Measurements from ENCODE around the gene TMEM126A. TPM values are rescaled to one million over a fixed set of nuclear protein-coding genes. Genes with fewer than 3 reads are reported as not detected.
A peak's percentile ranks its signal among the peaks of the same experiment; 100 is the strongest.

TMEM126A gene
- total and polyA plus RNA-seq, 2 of the 8 experiments (the other 6 are each of a cell fraction or from before 2014, with no cell fraction given): 33.7 to 58.7 TPM

DNA sequence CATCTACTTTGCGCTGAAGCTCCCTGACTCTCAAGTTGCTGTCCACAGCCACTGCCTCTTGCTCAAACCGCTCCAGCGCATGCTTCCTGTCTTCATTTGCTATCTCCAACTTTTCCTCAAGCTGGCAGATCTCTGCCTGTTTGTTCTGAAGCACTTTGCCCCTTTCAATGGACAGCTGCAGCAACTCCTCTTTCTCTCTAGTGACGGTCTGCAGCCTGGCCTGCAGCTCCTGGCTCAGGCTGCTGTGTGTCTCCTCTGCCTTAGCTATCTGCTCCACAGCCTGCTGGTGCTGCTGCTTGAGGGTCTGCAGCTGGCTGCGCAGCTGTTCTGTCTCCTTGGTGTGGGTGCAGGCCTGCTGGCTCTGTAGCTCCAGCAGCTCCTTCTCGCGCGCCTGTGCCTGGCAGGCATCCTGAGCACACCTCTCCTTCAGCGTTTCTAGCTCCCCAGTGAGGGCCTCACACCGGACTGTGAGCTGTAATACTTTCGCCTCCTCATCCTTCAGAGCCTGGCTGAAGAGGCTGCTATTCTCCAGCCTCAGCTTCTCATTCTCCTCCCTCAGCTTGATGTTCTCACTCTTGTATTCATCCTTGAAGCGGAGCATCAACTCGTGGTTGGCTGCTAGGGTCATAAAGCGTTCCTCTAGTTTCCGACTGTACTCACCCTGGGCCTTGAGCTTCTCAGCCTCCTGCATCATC, 37.5 kb downstream of the TMEM126A start:
- POLR2A ChIA-PET (ENCODE audit: partially characterized antibody): interaction anchor here (0.7 to 0.8 kb wide), 2 partner anchors 20 to 37 kb away, joined by 3 to 5 read pairs; partner anchors contain the start of genes CREBZF and TMEM126A
- H2AFZ ChIP-seq (ENCODE audit: low read length): peak overlapping the region; percentile 72; the same call in 1 of the 2 replicates

More for the DNA sequence above, 37.5 kb downstream of the TMEM126A start:
- no peak overlapping the region for H3K4me3 ChIP-seq (ENCODE audit: extremely low read depth in 1 of 4, insufficient read depth in 2 of 4, low read depth in 3 of 4, low read length in 4 of 4)
- H3K56ac ChIP-seq (replicated peaks; ENCODE audit: insufficient read length, low read depth, low read length): no peak overlapping the region
- no peak overlapping the region for H3K4me2 ChIP-seq (ENCODE audit: insufficient read depth in 1 of 2, low read depth in 2 of 2, low read length in 2 of 2)
- H3K14ac ChIP-seq (ENCODE audit: insufficient read length): no peak overlapping the region
- H3K23ac ChIP-seq (ENCODE audit: insufficient read length): no peak overlapping the region
- H2BK5ac ChIP-seq (ENCODE audit: low read depth, low read length): no peak overlapping the region
- H3K79me2 ChIP-seq (ENCODE audit: control insufficient read depth in 1 of 2, insufficient read depth in 2 of 2, low read length in 2 of 2): no peaks in the 10 kb centered on the region
- 86% methylated on average over 15 of the region's 15 CpGs; no CpG with 5 or more reads in 1 of the 2 experiments for WGBS, 2 experiments (ENCODE audit: extremely low coverage in 1 of 2, insufficient coverage in 1 of 2, insufficient read length in 1 of 2, insufficient replicate concordance in 2 of 2, low coverage in 1 of 2, low lambda C conversion rate in 2 of 2, missing lambda C conversion rate in 1 of 2)
- H2BK20ac ChIP-seq (ENCODE audit: low read length): no peak overlapping the region
- no peaks in the 10 kb centered on the region; a peak in 1 of 7 replicates for H3K27me3 ChIP-seq (replicated peaks in 1 of 4; ENCODE audit: control insufficient read depth in 3 of 4, extremely low read depth in 1 of 4, insufficient read depth in 3 of 4, low read length in 3 of 4)
- no peak overlapping the region; the same call in 1 of the 2 replicates for H2BK15ac ChIP-seq (ENCODE audit: low read length)
- H3K79me1 ChIP-seq (ENCODE audit: low read depth, low read length): no peaks in the 10 kb centered on the region
- no peak overlapping the region for H3K18ac ChIP-seq (ENCODE audit: extremely low read depth, low read length)
- peaks cover 0 to 3% (median 1%) of the 10 kb centered on the region in 4 experiments; a peak in 3 of 7 replicates for H3K4me1 ChIP-seq (replicated peaks in 1 of 4; ENCODE audit: control insufficient read depth in 3 of 4, insufficient read depth in 4 of 4, low read length in 3 of 4)
- CTCF ChIA-PET (ENCODE audit: partially characterized antibody): interaction anchor here (0.7 to 4.5 kb wide), 6 partner anchors 9 to 141 kb away, joined by 3 to 33 read pairs (median 3); partner anchors contain the start of gene SYTL2
- no peak overlapping the region for H4K5ac ChIP-seq (ENCODE audit: insufficient read length, low read depth, low read length)
- no peak overlapping the region for H3K9ac ChIP-seq (replicated peaks in 1 of 4; ENCODE audit: extremely low read depth in 1 of 4, low read depth in 3 of 4, low read length in 3 of 4)
- no peak for DNase-seq (ENCODE audit: low read depth in 1 of 2, low spot score in 2 of 2)
- H3K23me2 ChIP-seq (ENCODE audit: low read depth, low read length): no peaks in the 10 kb centered on the region
- H4K8ac ChIP-seq (ENCODE audit: extremely low read depth, insufficient read depth, low read length): no peak overlapping the region
- TF ChIP-seq CBX5 (IDR thresholded peaks at IDR 0.05; ENCODE audit: low read depth, low read length): no peak
- TF ChIP-seq POLR2A (IDR thresholded peaks at IDR 0.05; ENCODE audit: control extremely low read depth in 1 of 2, low read depth in 2 of 2, low read length in 2 of 2): no peak
- no peak for TF ChIP-seq RFX5 (IDR thresholded peaks at IDR 0.05; ENCODE audit: borderline replicate concordance, low read depth, low read length)
- no peak for TF ChIP-seq CTBP2 (IDR thresholded peaks at IDR 0.05; ENCODE audit: borderline replicate concordance, insufficient read depth, insufficient read length, low read length)
- no peak for TF ChIP-seq RNF2 (IDR thresholded peaks at IDR 0.05; ENCODE audit: borderline replicate concordance, low read depth, low read length, missing control alignments, poor library complexity, severe bottlenecking)
- no peak for TF ChIP-seq GABPA (IDR thresholded peaks at IDR 0.05; ENCODE audit: borderline replicate concordance, insufficient read depth, low read length)
- no peak for TF ChIP-seq SUZ12 (IDR thresholded peaks at IDR 0.05; ENCODE audit: low read length)
- no peak overlapping the region for H2AK5ac ChIP-seq (ENCODE audit: low read depth, low read length)
- no peaks in the 10 kb centered on the region for H3K9me3 ChIP-seq (ENCODE audit: insufficient read depth in 2 of 2, low read depth in 1 of 2, low read length in 1 of 2)
- H3K27ac ChIP-seq (ENCODE audit: low read depth, low read length): no peak overlapping the region
- H3K36me3 ChIP-seq (ENCODE audit: control insufficient read depth in 2 of 4, insufficient read depth in 4 of 4, low read length in 3 of 4): no peaks in the 10 kb centered on the region
- no peak overlapping the region for H2BK120ac ChIP-seq (replicated peaks; ENCODE audit: low read depth, low read length)
- FAIRE-seq: no peak
- no peak overlapping the region for H4K91ac ChIP-seq (replicated peaks; ENCODE audit: insufficient read length, low read length)
- H2BK12ac ChIP-seq (ENCODE audit: low read depth, low read length): no peak overlapping the region
- no peaks in the 10 kb centered on the region for H4K20me1 ChIP-seq (replicated peaks in 1 of 2; ENCODE audit: control insufficient read depth in 1 of 2, insufficient read depth in 2 of 2, low read length in 2 of 2)
- H3K4ac ChIP-seq (replicated peaks; ENCODE audit: insufficient read length, low read depth, low read length): no peak overlapping the region
